HepG2 (cell line): ENCODE measurements around the gene LGALS1. TPM values are rescaled to one million over a fixed set of nuclear protein-coding genes. Genes with fewer than 3 reads are reported as not detected.

Experiments used
- BORCS8-MEF2B ChIP-seq: sonication (generic); formaldehyde crosslinking; IDR thresholded peaks from 2 replicates; pipeline ENCODE4 v1.8.0; 2022; ENCODE audit warnings: mild to moderate bottlenecking, missing genetic modification reagents
- CREM ChIP-seq, 2 experiments: sonication (generic) in 1 of 2; formaldehyde crosslinking in 1 of 2; IDR thresholded peaks; 2 replicates each; pipeline versions ENCODE4 v1.4.0 to v1.6.1; 2016 to 2020; ENCODE audit warnings: antibody characterized with exemption in 1 of 2, mild to moderate bottlenecking in 1 of 2, missing genetic modification reagents in 1 of 2
- EZH2 ChIP-seq: conservative IDR thresholded peaks from 2 replicates; pipeline ENCODE4 v1.6.1; 2012; ENCODE audit warnings: mild to moderate bottlenecking, low read depth, low read length, moderate library complexity
- HHEX ChIP-seq: IDR thresholded peaks from 2 replicates; pipeline ENCODE4 v1.6.1; 2016; ENCODE audit warnings: control low read depth
- NFYB ChIP-seq: sonication (generic); formaldehyde crosslinking; IDR thresholded peaks from 2 replicates; pipeline ENCODE4 v1.4.0; 2020; ENCODE audit warnings: missing genetic modification reagents
- POLR2A ChIP-seq, 2 experiments: IDR thresholded peaks; 2 replicates each; pipeline ENCODE4 v1.6.1; 2011; ENCODE audit warnings: low read depth in 2 of 2, low read length in 2 of 2, mild to moderate bottlenecking in 1 of 2, moderate library complexity in 1 of 2; ENCODE audit not compliant: insufficient read depth in 1 of 2
- RFX3 ChIP-seq: IDR thresholded peaks from 2 replicates; pipeline ENCODE4 v1.6.1; 2016; ENCODE audit warnings: missing biosample characterization, missing genetic modification reagents
- SIN3A ChIP-seq: IDR thresholded peaks from 2 replicates; pipeline ENCODE4 v1.6.1; 2011; ENCODE audit warnings: low read depth, mild to moderate bottlenecking, control low read depth, low read length, borderline replicate concordance
- SKI ChIP-seq: fragments of 450-650 bp; IDR thresholded peaks from one replicate; pipeline ENCODE4 v1.6.1; 2018; ENCODE audit warnings: mild to moderate bottlenecking; ENCODE audit not compliant: partially characterized antibody
- SMAD3 ChIP-seq: sonication (generic); formaldehyde crosslinking; IDR thresholded peaks from 2 replicates; pipeline ENCODE4 v1.4.0; 2020; ENCODE audit warnings: missing genetic modification reagents
- TBL1XR1 ChIP-seq: fragments of 150-350 bp; IDR thresholded peaks from 2 replicates; pipeline ENCODE4 v1.6.1; 2014; ENCODE audit warnings: borderline replicate concordance, low read length; ENCODE audit not compliant: partially characterized antibody
- ZBTB21 ChIP-seq: sonication (generic); formaldehyde crosslinking; IDR thresholded peaks from 2 replicates; pipeline ENCODE4 v1.4.0; 2020; ENCODE audit warnings: missing genetic modification reagents
- ZFX ChIP-seq: sonication (generic); formaldehyde crosslinking; IDR thresholded peaks from 2 replicates; pipeline ENCODE4 v1.4.0; 2020; ENCODE audit warnings: mild to moderate bottlenecking, low read depth, missing genetic modification reagents, moderate library complexity
- ZNF121 ChIP-seq: sonication (generic); formaldehyde crosslinking; IDR thresholded peaks from 2 replicates; pipeline ENCODE4 v1.5.0; 2020; ENCODE audit warnings: mild to moderate bottlenecking, missing genetic modification reagents
- ZNF224 ChIP-seq: sonication (generic); formaldehyde crosslinking; IDR thresholded peaks from 2 replicates; pipeline ENCODE4 v1.5.0; 2020; ENCODE audit warnings: mild to moderate bottlenecking, missing genetic modification reagents
- ZNF331 ChIP-seq: sonication (generic); formaldehyde crosslinking; IDR thresholded peaks from 2 replicates; pipeline ENCODE4 v1.4.0; 2020; ENCODE audit warnings: missing genetic modification reagents
- ZNF367 ChIP-seq: sonication (generic); formaldehyde crosslinking; IDR thresholded peaks from 2 replicates; pipeline ENCODE4 v1.4.0; 2020; ENCODE audit warnings: missing genetic modification reagents, borderline replicate concordance
- ZNF776 ChIP-seq: sonication (generic); formaldehyde crosslinking; IDR thresholded peaks from 2 replicates; pipeline ENCODE4 v1.4.0; 2020; ENCODE audit warnings: mild to moderate bottlenecking, missing genetic modification reagents
- polyA plus RNA-seq, 8 experiments: library from polyadenylated mRNA; depleted of rRNA in 3 of 8; stranded (reverse) in 7 of 8; unstranded in 1 of 8; fragments of >200 nt; fragmentation: Illumina TruSeq in 4 of 8; extraction: Trizol in 4 of 8; gene quantifications; 2 replicates each; pipeline versions ENCODE4 v1.2.1 to v1.2.3, GENCODE V29; 2011 to 2016; ENCODE audit warnings: low read depth in 4 of 8, missing spikeins in 1 of 8, mixed read lengths in 1 of 8; ENCODE audit not compliant: insufficient read depth in 1 of 8
- total RNA-seq, 5 experiments: library from RNA; depleted of rRNA; stranded (reverse); fragments of >200 nt; fragmentation: Illumina TruSeq; extraction: Trizol; gene quantifications; 2 replicates each; pipeline ENCODE4 v1.2.3, GENCODE V29; 2016; ENCODE audit warnings: low read depth in 1 of 5
- TF ChIP-seq, protein P1 (sequence below): sonication (generic); formaldehyde crosslinking; IDR thresholded peaks from 2 replicates; pipeline ENCODE4 v1.4.0; 2020; ENCODE audit warnings: missing genetic modification reagents
- TF ChIP-seq, protein P2 (sequence below): sonication (generic); formaldehyde crosslinking; IDR thresholded peaks from 2 replicates; pipeline ENCODE4 v1.4.0; 2020; ENCODE audit warnings: missing genetic modification reagents, borderline replicate concordance
- TF ChIP-seq, protein P3 (sequence below): IDR thresholded peaks from 2 replicates; pipeline ENCODE4 v1.6.1; 2018; ENCODE audit warnings: missing genetic modification reagents
- TF ChIP-seq, protein P4 (sequence below): sonication (generic); formaldehyde crosslinking; IDR thresholded peaks from 2 replicates; pipeline ENCODE4 v1.4.0; 2020; ENCODE audit warnings: missing genetic modification reagents, borderline replicate concordance
- TF ChIP-seq, protein P5 (sequence below): sonication (generic); formaldehyde crosslinking; IDR thresholded peaks from 2 replicates; pipeline ENCODE4 v1.5.0; 2020; ENCODE audit warnings: mild to moderate bottlenecking, missing genetic modification reagents, borderline replicate concordance

LGALS1 gene
- total and polyA plus RNA-seq, 2 of the 13 experiments (the other 11 are each of a cell fraction or from before 2014, with no cell fraction given), result 103 to 858 TPM

DNA sequence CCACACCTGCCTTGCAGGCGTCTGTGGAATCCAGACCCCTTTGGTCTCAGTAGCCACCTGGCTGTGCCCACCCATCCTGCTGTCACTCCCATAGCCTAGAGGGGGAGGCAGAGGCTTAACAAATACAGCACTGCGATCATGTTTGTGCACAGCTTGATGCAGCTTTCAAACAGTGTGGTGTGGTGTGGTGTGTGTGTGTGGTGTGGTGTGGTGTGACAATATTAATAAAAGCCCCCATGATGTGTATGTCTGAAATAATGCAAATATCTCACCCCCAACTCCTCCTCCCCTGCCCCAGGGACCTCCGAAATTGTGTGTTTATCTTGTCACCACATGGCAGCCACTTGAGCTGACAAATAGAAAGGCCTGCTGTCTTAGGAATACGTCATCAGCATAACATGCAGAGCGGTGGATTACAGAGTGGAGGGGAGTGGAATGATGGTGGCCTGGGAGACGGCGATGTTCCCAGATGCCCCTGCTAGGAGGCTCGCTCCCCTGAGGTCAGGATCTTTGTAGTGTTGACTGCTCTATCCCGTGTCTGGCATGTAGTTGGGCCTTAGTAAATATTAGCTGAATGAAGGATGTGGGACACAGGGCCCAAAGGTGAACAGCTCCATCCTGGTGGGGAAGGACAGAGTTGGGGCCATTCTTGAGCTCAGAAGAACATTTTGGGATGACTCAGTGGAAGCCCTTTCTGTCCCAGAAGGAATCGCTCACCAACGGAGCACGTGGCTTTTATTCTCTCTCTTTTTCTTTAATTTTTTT lies 14.1 kb upstream of the LGALS1 start (continued):
- TF ChIP-seq, protein P1, sequence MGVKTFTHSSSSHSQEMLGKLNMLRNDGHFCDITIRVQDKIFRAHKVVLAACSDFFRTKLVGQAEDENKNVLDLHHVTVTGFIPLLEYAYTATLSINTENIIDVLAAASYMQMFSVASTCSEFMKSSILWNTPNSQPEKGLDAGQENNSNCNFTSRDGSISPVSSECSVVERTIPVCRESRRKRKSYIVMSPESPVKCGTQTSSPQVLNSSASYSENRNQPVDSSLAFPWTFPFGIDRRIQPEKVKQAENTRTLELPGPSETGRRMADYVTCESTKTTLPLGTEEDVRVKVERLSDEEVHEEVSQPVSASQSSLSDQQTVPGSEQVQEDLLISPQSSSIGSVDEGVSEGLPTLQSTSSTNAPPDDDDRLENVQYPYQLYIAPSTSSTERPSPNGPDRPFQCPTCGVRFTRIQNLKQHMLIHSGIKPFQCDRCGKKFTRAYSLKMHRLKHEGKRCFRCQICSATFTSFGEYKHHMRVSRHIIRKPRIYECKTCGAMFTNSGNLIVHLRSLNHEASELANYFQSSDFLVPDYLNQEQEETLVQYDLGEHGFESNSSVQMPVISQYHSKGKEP, result no peak
- no peak for TF ChIP-seq BORCS8-MEF2B (CRISPR knock-in tag)
- TF ChIP-seq ZNF121, result no peak
- TF ChIP-seq, protein P2, sequence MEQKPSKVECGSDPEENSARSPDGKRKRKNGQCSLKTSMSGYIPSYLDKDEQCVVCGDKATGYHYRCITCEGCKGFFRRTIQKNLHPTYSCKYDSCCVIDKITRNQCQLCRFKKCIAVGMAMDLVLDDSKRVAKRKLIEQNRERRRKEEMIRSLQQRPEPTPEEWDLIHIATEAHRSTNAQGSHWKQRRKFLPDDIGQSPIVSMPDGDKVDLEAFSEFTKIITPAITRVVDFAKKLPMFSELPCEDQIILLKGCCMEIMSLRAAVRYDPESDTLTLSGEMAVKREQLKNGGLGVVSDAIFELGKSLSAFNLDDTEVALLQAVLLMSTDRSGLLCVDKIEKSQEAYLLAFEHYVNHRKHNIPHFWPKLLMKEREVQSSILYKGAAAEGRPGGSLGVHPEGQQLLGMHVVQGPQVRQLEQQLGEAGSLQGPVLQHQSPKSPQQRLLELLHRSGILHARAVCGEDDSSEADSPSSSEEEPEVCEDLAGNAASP (CRISPR knock-in tag), result peak; percentile 83; the same call in 1 of the 2 replicates
- no peak for TF ChIP-seq POLR2A (IDR thresholded peaks at IDR 0.05; ENCODE audit: insufficient read depth in 1 of 2, low read depth in 2 of 2, low read length in 2 of 2)
- 0 out of 2 replicates have a peak, but pooled peaks have one; percentile 53 for TF ChIP-seq ZBTB21 (CRISPR knock-in tag)
- TF ChIP-seq, protein P3, sequence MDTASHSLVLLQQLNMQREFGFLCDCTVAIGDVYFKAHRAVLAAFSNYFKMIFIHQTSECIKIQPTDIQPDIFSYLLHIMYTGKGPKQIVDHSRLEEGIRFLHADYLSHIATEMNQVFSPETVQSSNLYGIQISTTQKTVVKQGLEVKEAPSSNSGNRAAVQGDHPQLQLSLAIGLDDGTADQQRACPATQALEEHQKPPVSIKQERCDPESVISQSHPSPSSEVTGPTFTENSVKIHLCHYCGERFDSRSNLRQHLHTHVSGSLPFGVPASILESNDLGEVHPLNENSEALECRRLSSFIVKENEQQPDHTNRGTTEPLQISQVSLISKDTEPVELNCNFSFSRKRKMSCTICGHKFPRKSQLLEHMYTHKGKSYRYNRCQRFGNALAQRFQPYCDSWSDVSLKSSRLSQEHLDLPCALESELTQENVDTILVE (CRISPR knock-in tag), result no peak
- TF ChIP-seq ZNF224 (CRISPR knock-in tag), result no peak
- no peak for TF ChIP-seq SMAD3
- no peak for TF ChIP-seq RFX3 (CRISPR knock-in tag)
- TF ChIP-seq ZNF776, result no peak
- no peak for TF ChIP-seq SKI
- peak; percentile 80 for TF ChIP-seq ZFX (CRISPR knock-in tag)
- TF ChIP-seq ZNF331 (CRISPR knock-in tag), result no peak; the same call in 1 of the 2 replicates
- 0 out of 2 replicates have a peak, but pooled peaks have one; percentile 64 for TF ChIP-seq SIN3A
- no peak for TF ChIP-seq EZH2
- TF ChIP-seq TBL1XR1, result no peak
- peak; percentile 68; the same call in 1 of the 2 replicates for TF ChIP-seq CREM (IDR thresholded peaks at IDR 0.05)
- no peak for TF ChIP-seq CREM (CRISPR knock-in tag; IDR thresholded peaks at IDR 0.05)
- TF ChIP-seq, protein P4, sequence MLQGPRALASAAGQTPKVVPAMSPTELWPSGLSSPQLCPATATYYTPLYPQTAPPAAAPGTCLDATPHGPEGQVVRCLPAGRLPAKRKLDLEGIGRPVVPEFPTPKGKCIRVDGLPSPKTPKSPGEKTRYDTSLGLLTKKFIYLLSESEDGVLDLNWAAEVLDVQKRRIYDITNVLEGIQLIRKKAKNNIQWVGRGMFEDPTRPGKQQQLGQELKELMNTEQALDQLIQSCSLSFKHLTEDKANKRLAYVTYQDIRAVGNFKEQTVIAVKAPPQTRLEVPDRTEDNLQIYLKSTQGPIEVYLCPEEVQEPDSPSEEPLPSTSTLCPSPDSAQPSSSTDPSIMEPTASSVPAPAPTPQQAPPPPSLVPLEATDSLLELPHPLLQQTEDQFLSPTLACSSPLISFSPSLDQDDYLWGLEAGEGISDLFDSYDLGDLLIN (CRISPR knock-in tag), result no peak
- TF ChIP-seq HHEX (CRISPR knock-in tag), result 0 out of 2 replicates have a peak, but pooled peaks have one; percentile 11
- no peak for TF ChIP-seq ZNF367
- TF ChIP-seq, protein P5, sequence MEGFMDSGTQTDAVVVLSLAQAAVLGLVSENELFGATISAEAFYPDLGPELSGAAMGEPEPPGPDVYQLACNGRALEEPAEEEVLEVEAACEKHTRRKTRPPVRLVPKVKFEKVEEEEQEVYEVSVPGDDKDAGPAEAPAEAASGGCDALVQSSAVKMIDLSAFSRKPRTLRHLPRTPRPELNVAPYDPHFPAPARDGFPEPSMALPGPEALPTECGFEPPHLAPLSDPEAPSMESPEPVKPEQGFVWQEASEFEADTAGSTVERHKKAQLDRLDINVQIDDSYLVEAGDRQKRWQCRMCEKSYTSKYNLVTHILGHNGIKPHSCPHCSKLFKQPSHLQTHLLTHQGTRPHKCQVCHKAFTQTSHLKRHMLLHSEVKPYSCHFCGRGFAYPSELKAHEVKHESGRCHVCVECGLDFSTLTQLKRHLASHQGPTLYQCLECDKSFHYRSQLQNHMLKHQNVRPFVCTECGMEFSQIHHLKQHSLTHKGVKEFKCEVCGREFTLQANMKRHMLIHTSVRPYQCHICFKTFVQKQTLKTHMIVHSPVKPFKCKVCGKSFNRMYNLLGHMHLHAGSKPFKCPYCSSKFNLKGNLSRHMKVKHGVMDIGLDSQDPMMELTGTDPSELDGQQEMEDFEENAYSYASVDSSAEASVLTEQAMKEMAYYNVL (CRISPR knock-in tag), result peak; percentile 97
- TF ChIP-seq NFYB (CRISPR knock-in tag), result no peak
